SK-N-SH (cell line): ENCODE results near the gene TM4SF4. TPM values are rescaled to one million over a fixed set of nuclear protein-coding genes. Genes with fewer than 3 reads are reported as not detected.

Source experiments
- CTCF ChIA-PET: fragments of 300-600, 350-600 bp; formaldehyde crosslinking; extraction: SDS; loops from one replicate; lab custom pipeline; 2021; lab: Yijun Ruan, JAX
- POLR2A ChIA-PET: fragments of 350-600 bp; sonication (Branson Sonifier 250); formaldehyde crosslinking; extraction: SDS; loops from one replicate; lab custom pipeline; 2020; ENCODE audit warnings: antibody characterized with exemption, inconsistent platforms; lab: Yijun Ruan, JAX
- DNase-seq: peaks from one replicate; pipeline ENCODE4 v3.0.0; 2012
- H2AFZ ChIP-seq: fragments of 200-600 bp; sonication (generic); 2 replicates; pipeline ENCODE4 v1.8.1; 2016; ENCODE audit warnings: antibody characterized with exemption, mild to moderate bottlenecking, low read depth
- H3F3A ChIP-seq: fragments of 200-600 bp; sonication (generic); replicated peaks from 2 replicates; pipeline ENCODE3; 2016; ENCODE audit warnings: antibody characterized with exemption, mild to moderate bottlenecking; ENCODE audit not compliant: insufficient read depth
- H3K27ac ChIP-seq, 2 experiments: fragments of 200-500 bp in 1 of 2; fragments of 200-600 bp in 1 of 2; sonication (Bioruptor generic) in 1 of 2; sonication (generic), shearing (Covaris generic) in 1 of 2; 2 replicates each; pipeline versions ENCODE4 v1.5.1 to v1.6.1; 2014 to 2016; ENCODE audit warnings: low read depth in 2 of 2, inconsistent platforms in 1 of 2, low read length in 1 of 2, mild to moderate bottlenecking in 1 of 2, mixed read lengths in 1 of 2
- H3K27me3 ChIP-seq: fragments of 200-600 bp; sonication (generic), shearing (Covaris generic); 2 replicates; pipeline ENCODE4 v1.6.1; 2016; ENCODE audit warnings: mixed run types; ENCODE audit not compliant: insufficient read depth
- H3K36me3 ChIP-seq, 2 experiments: fragments of 200-500 bp in 1 of 2; fragments of 200-600 bp in 1 of 2; sonication (Bioruptor generic) in 1 of 2; sonication (generic) in 1 of 2; replicated peaks in 1 of 2; 2 replicates each; pipeline versions ENCODE3 to v1.5.1; 2014 to 2016; ENCODE audit warnings: low read length in 1 of 2, mild to moderate bottlenecking in 1 of 2; ENCODE audit not compliant: insufficient read depth in 2 of 2, control insufficient read depth in 1 of 2
- H3K4me1 ChIP-seq, 2 experiments: fragments of 200-500 bp in 1 of 2; fragments of 200-600 bp in 1 of 2; sonication (Bioruptor generic) in 1 of 2; sonication (generic), shearing (Covaris generic) in 1 of 2; 2 replicates each; pipeline versions ENCODE4 v1.5.1 to v1.6.1; 2014 to 2016; ENCODE audit warnings: low read depth in 1 of 2, low read length in 1 of 2, mixed run types in 1 of 2; ENCODE audit not compliant: insufficient read depth in 2 of 2, control insufficient read depth in 1 of 2
- H3K4me2 ChIP-seq: fragments of 200-600 bp; sonication (generic), shearing (Covaris generic); 2 replicates; pipeline ENCODE4 v1.6.1; 2017; ENCODE audit warnings: mixed run types
- H3K4me3 ChIP-seq, 2 experiments: fragments of 200-500 bp in 1 of 2; fragments of 200-600 bp in 1 of 2; sonication (Bioruptor generic) in 1 of 2; sonication (generic), shearing (Covaris generic) in 1 of 2; 2 replicates each; pipeline versions ENCODE4 v1.5.1 to v1.8.1; 2014 to 2016; ENCODE audit warnings: low read depth in 2 of 2, inconsistent platforms in 1 of 2, low read length in 1 of 2, mild to moderate bottlenecking in 1 of 2, mixed read lengths in 1 of 2, moderate library complexity in 1 of 2
- H3K79me2 ChIP-seq: fragments of 200-600 bp; sonication (generic); 2 replicates; pipeline ENCODE4 v1.8.1; 2017; ENCODE audit warnings: mild to moderate bottlenecking; ENCODE audit not compliant: insufficient read depth
- H3K9ac ChIP-seq: fragments of 200-600 bp; sonication (generic); 2 replicates; pipeline ENCODE4 v1.6.1; 2017; ENCODE audit warnings: mixed run types
- H3K9me2 ChIP-seq: fragments of 200-600 bp; sonication (generic); 2 replicates; pipeline ENCODE4 v1.6.1; 2017; ENCODE audit warnings: mixed run types
- H3K9me3 ChIP-seq: fragments of 200-600 bp; sonication (generic); 2 replicates; pipeline ENCODE4 v1.6.1; 2017; ENCODE audit warnings: mixed run types, mild to moderate bottlenecking, moderate library complexity
- H4K20me1 ChIP-seq: fragments of 200-600 bp; sonication (generic); 2 replicates; pipeline ENCODE4 v1.6.1; 2017; ENCODE audit warnings: mild to moderate bottlenecking, mixed run types; ENCODE audit not compliant: insufficient read depth
- CHD2 ChIP-seq: fragments of 150-350 bp; IDR thresholded peaks from 2 replicates; pipeline ENCODE4 v1.6.1; 2018; ENCODE audit warnings: low read length; ENCODE audit not compliant: partially characterized antibody
- EZH2phosphoT487 ChIP-seq: fragments of 200-600 bp; sonication (generic); IDR thresholded peaks from 2 replicates; pipeline ENCODE4 v1.6.1; 2017; ENCODE audit warnings: low read depth, mixed run types, mild to moderate bottlenecking, antibody characterized with exemption, moderate library complexity, borderline replicate concordance
- FOSL2 ChIP-seq: IDR thresholded peaks from 2 replicates; pipeline ENCODE4 v1.4.0; 2012; ENCODE audit warnings: low read depth, mild to moderate bottlenecking, moderate library complexity, borderline replicate concordance
- FOXJ3 ChIP-seq: sonication (generic); formaldehyde crosslinking; IDR thresholded peaks from 2 replicates; pipeline ENCODE4 v1.5.1; 2020; ENCODE audit warnings: mild to moderate bottlenecking, missing genetic modification reagents
- JUND ChIP-seq: IDR thresholded peaks from 2 replicates; pipeline ENCODE4 v1.4.0; 2012
- MEF2A ChIP-seq: IDR thresholded peaks from 2 replicates; pipeline ENCODE4 v1.4.0; 2012; ENCODE audit warnings: low read depth, borderline replicate concordance
- MXI1 ChIP-seq: IDR thresholded peaks from 2 replicates; pipeline ENCODE4 v1.6.1; 2012; ENCODE audit warnings: mild to moderate bottlenecking, low read depth, low read length, improper control_type of control experiment
- RCOR1 ChIP-seq: fragments of 150-350 bp; IDR thresholded peaks from 2 replicates; pipeline ENCODE4 v1.6.1; 2017; ENCODE audit warnings: antibody characterized with exemption, low read length
- RFX5 ChIP-seq: IDR thresholded peaks from 2 replicates; pipeline ENCODE4 v1.6.1; 2012; ENCODE audit warnings: mild to moderate bottlenecking, improper control_type of control experiment, low read length
- SMC3 ChIP-seq: IDR thresholded peaks from 2 replicates; pipeline ENCODE4 v1.6.1; 2012; ENCODE audit warnings: low read depth, low read length, improper control_type of control experiment
- TEAD4 ChIP-seq: IDR thresholded peaks from 2 replicates; pipeline ENCODE4 v1.4.0; 2012; ENCODE audit warnings: mild to moderate bottlenecking, borderline replicate concordance; ENCODE audit not compliant: insufficient read depth
- WGBS: methylation state at CpG from one replicate; pipeline ENCODE4 v1.1.6; 2017; ENCODE audit warnings: low lambda C conversion rate; 5-methylcytosine and 5-hydroxymethylcytosine counted together
- polyA plus RNA-seq, 3 experiments: library from polyadenylated mRNA; depleted of rRNA; stranded (reverse); fragments of >200 nt; gene quantifications; 2 replicates each; pipeline ENCODE4 v1.2.3, GENCODE V29; 2012
- TF ChIP-seq, protein P1 (sequence below): fragments of 200-600 bp; sonication (generic); IDR thresholded peaks from 2 replicates; pipeline ENCODE4 v1.6.1; 2017; ENCODE audit warnings: antibody characterized with exemption, mild to moderate bottlenecking, moderate library complexity
- TF ChIP-seq, protein P2 (sequence below): IDR thresholded peaks from 2 replicates; pipeline ENCODE4; 2012
- TF ChIP-seq, protein P3 (sequence below): IDR thresholded peaks from 2 replicates; pipeline ENCODE4 v1.4.0; 2012; ENCODE audit warnings: low read depth, borderline replicate concordance
- TF ChIP-seq, protein P4 (sequence below): IDR thresholded peaks from 2 replicates; pipeline ENCODE4 v1.4.0; 2012; ENCODE audit warnings: low read depth, borderline replicate concordance
- TF ChIP-seq, protein P5 (sequence below): IDR thresholded peaks from 2 replicates; pipeline ENCODE4 v1.4.0; 2012; ENCODE audit warnings: low read depth

Gene TM4SF4
- polyA plus RNA-seq, 1 of the 3 experiments (the other 2 are of a cell fraction): 0.08 TPM

DNA sequence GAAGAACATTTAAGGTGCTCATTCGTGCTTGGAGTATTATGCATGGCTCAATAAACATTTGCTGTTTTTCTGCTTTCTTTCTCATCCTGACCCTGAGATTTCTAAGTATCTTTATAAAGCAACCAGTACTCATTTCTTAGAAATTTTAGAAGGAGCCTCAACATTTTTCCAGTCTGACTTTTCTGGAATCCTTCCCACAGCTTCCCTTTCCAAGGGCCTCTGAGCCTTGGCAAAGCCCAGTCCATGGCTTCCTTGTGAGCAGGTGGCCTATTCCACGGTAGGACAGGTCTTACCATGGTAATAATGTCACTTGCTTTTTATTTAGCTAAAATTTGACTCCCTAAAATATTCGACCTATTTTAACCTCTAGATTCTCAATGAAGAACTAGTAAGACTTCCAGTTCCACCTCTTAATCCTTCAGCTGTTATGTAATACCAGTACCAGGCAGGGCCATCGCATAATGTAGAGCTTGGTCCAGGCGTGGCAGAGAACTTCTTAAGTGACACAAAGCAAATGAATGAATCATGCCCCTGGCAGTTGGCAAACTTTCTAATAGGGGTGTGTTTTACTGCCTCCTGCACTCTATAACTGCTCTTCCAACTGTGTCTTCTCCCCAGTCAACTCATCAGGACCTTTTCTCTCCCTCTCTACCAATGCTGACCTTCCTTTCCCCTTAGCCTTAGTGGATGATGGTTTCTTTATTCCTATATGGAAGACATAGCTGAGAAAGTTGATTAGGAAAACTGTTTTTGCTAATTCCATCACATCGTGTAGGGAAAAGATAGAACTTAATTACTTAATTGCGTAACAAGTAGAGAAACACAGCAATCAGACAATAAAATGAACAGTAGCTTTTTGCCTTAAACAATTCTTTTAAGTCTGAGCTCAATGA, 894 bp upstream of the TM4SF4 start (continued):
- TF ChIP-seq EZH2phosphoT487: no peak
- TF ChIP-seq RFX5: no peak
- TF ChIP-seq MXI1: no peak
- TF ChIP-seq, protein P1, sequence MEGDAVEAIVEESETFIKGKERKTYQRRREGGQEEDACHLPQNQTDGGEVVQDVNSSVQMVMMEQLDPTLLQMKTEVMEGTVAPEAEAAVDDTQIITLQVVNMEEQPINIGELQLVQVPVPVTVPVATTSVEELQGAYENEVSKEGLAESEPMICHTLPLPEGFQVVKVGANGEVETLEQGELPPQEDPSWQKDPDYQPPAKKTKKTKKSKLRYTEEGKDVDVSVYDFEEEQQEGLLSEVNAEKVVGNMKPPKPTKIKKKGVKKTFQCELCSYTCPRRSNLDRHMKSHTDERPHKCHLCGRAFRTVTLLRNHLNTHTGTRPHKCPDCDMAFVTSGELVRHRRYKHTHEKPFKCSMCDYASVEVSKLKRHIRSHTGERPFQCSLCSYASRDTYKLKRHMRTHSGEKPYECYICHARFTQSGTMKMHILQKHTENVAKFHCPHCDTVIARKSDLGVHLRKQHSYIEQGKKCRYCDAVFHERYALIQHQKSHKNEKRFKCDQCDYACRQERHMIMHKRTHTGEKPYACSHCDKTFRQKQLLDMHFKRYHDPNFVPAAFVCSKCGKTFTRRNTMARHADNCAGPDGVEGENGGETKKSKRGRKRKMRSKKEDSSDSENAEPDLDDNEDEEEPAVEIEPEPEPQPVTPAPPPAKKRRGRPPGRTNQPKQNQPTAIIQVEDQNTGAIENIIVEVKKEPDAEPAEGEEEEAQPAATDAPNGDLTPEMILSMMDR: no peak
- TF ChIP-seq MEF2A: 0 out of 2 replicates have a peak, but pooled peaks have one; percentile 33
- no peak for TF ChIP-seq SMC3
- TF ChIP-seq, protein P2, sequence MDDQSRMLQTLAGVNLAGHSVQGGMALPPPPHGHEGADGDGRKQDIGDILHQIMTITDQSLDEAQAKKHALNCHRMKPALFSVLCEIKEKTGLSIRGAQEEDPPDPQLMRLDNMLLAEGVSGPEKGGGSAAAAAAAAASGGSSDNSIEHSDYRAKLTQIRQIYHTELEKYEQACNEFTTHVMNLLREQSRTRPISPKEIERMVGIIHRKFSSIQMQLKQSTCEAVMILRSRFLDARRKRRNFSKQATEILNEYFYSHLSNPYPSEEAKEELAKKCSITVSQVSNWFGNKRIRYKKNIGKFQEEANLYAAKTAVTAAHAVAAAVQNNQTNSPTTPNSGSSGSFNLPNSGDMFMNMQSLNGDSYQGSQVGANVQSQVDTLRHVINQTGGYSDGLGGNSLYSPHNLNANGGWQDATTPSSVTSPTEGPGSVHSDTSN: no peak; the same call in 1 of the 2 replicates
- peak; percentile 65; the same call in 1 of the 2 replicates for TF ChIP-seq TEAD4
- TF ChIP-seq, protein P3, sequence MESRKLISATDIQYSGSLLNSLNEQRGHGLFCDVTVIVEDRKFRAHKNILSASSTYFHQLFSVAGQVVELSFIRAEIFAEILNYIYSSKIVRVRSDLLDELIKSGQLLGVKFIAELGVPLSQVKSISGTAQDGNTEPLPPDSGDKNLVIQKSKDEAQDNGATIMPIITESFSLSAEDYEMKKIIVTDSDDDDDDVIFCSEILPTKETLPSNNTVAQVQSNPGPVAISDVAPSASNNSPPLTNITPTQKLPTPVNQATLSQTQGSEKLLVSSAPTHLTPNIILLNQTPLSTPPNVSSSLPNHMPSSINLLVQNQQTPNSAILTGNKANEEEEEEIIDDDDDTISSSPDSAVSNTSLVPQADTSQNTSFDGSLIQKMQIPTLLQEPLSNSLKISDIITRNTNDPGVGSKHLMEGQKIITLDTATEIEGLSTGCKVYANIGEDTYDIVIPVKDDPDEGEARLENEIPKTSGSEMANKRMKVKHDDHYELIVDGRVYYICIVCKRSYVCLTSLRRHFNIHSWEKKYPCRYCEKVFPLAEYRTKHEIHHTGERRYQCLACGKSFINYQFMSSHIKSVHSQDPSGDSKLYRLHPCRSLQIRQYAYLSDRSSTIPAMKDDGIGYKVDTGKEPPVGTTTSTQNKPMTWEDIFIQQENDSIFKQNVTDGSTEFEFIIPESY: no peak
- TF ChIP-seq, protein P4, sequence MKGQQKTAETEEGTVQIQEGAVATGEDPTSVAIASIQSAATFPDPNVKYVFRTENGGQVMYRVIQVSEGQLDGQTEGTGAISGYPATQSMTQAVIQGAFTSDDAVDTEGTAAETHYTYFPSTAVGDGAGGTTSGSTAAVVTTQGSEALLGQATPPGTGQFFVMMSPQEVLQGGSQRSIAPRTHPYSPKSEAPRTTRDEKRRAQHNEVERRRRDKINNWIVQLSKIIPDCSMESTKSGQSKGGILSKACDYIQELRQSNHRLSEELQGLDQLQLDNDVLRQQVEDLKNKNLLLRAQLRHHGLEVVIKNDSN: no peak

DNA sequence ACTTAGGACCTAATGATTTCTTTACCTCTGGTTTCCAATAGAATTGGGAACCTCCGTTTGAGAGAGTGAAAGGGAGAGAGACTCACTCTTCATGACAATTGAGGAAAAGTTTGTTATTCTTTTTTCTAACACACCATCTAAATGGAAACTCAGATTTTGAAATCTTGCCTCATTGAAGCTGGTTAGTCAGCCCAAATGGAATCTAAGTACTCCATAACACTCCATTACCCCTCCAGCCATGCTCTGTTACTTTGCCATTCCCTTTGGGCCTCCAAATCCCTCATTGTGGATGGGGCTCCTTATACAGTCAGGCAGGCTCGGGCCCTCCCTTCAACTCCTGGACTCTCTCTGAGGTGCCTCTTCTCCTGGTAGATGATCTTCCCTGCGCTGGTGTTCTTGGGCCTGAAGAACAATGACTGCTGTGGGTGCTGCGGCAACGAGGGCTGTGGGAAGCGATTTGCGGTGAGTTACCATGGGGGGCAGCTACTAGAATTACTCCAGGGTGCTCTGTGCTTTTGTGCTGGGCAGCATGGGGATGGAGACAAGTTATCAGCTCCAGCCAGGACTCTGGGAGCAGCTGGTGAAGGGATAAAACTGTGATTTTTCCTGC, 1.1 kb downstream of the TM4SF4 start:
- no peaks in the 10 kb centered on the region for H3K79me2 ChIP-seq
- ChIA-PET CTCF (interaction anchor here (0.7 to 1.2 kb wide), 5 partner anchors 13 to 520 kb away, joined by 3 to 4 read pairs (median 3); no protein-coding TSS in a partner anchor), POLR2A (no interaction called here)
- peaks cover 24% of the 10 kb centered on the region for H3F3A ChIP-seq
- no peak overlapping the region for H3K4me2 ChIP-seq
- no peaks in the 10 kb centered on the region for H4K20me1 ChIP-seq
- H3K9ac ChIP-seq: no peak overlapping the region
- H3K36me3 ChIP-seq: no peaks in the 10 kb centered on the region
- H3K9me3 ChIP-seq: no peaks in the 10 kb centered on the region
- H3K4me3 ChIP-seq: no peak overlapping the region
- DNase-seq: no peak
- H3K27ac ChIP-seq: no peak overlapping the region; a peak in 1 of 4 replicates
- H3K27me3 ChIP-seq: no peaks in the 10 kb centered on the region
- H3K9me2 ChIP-seq: no peaks in the 10 kb centered on the region
- peaks cover 23 to 43% of the 10 kb centered on the region in 2 experiments for H3K4me1 ChIP-seq
- H2AFZ ChIP-seq: no peak overlapping the region
- 96% methylated on average over 7 of the region's 7 CpGs for WGBS
- TF ChIP-seq FOSL2 (no peak), JUND (no peak), MXI1 (no peak), TEAD4 (no peak), CHD2 (no peak), SMC3 (no peak), RCOR1 (no peak), FOXJ3 (CRISPR knock-in tag) (no peak)
- TF ChIP-seq, protein P4: no peak
- TF ChIP-seq, protein P5, sequence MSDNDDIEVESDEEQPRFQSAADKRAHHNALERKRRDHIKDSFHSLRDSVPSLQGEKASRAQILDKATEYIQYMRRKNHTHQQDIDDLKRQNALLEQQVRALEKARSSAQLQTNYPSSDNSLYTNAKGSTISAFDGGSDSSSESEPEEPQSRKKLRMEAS: no peak
- TF ChIP-seq, protein P2: no peak
